ENCODE results near the gene HPS1. TPM values are rescaled to one million over a fixed set of nuclear protein-coding genes. Genes with fewer than 3 reads are reported as not detected.

HPS1 gene
- polyA plus RNA-seq, 6 donors from 2014 or later: 98.0 to 134 (median 102) TPM

Other genes with a start within 250 kb of the HPS1 start
- 1 to 10 TPM in 1 of 6 donors, under 1 TPM in 4, not detected in 1; 0.24 to 2.1 (median 0.43) TPM for gene LOXL4, start 178.7 kb downstream of the HPS1 start, polyA plus RNA-seq (ENCODE audit: low read depth in 6 of 6)
- 1 to 10 TPM in 3 of 6 donors, under 1 TPM in 2, not detected in 1; 0.35 to 4.2 (median 1.6) TPM for gene PYROXD2, start 31.8 kb downstream of the HPS1 start, polyA plus RNA-seq (ENCODE audit: low read depth in 6 of 6)